H1 (cell line): ENCODE data around the gene FAM83F. TPM values are rescaled to one million over a fixed set of nuclear protein-coding genes. Genes with fewer than 3 reads are reported as not detected.

Experiments
- CTCF ChIA-PET: fragments of 300-600 bp; sonication (Branson Sonifier 250); formaldehyde crosslinking; loops from one replicate; lab custom pipeline; 2021; ENCODE audit not compliant: partially characterized antibody; lab: Charles Lee
- POLR2A ChIA-PET: fragments of 300-600 bp; sonication (Branson Sonifier 250); formaldehyde crosslinking; loops from one replicate; lab custom pipeline; 2021; ENCODE audit warnings: inconsistent platforms; ENCODE audit not compliant: partially characterized antibody; lab: Charles Lee
- DNase-seq, 2 experiments: peaks; one replicate each; pipeline versions ENCODE4 v3.0.0 to v3.0.0-alpha.2; 2010 to 2022; ENCODE audit warnings: low spot score in 2 of 2, low read depth in 1 of 2, mixed read lengths in 1 of 2
- FAIRE-seq: peaks from 2 replicates; lab custom pipeline; 2011; peaks lifted over from hg19 to GRCh38; lab: Jason Lieb, UNC
- H2AFZ ChIP-seq: 2 replicates; pipeline ENCODE4 v1.8.1; 2012; ENCODE audit warnings: low read length, inconsistent platforms
- H2AK5ac ChIP-seq: 2 replicates; pipeline ENCODE4 v1.6.1; 2013; ENCODE audit warnings: low read depth, low read length
- H2BK120ac ChIP-seq: replicated peaks from 2 replicates; pipeline ENCODE3; 2013; ENCODE audit warnings: low read depth, low read length, inconsistent platforms
- H2BK12ac ChIP-seq: 2 replicates; pipeline ENCODE4 v1.6.1; 2013; ENCODE audit warnings: low read depth, low read length
- H2BK15ac ChIP-seq: 2 replicates; pipeline ENCODE4 v1.6.1; 2013; ENCODE audit warnings: low read length
- H2BK20ac ChIP-seq: 2 replicates; pipeline ENCODE4 v1.6.1; 2013; ENCODE audit warnings: low read length
- H2BK5ac ChIP-seq: 2 replicates; pipeline ENCODE4 v1.6.1; 2013; ENCODE audit warnings: low read depth, low read length
- H3K14ac ChIP-seq: 2 replicates; pipeline ENCODE4 v1.6.1; 2013; ENCODE audit warnings: inconsistent platforms; ENCODE audit not compliant: insufficient read length
- H3K18ac ChIP-seq: 2 replicates; pipeline ENCODE4 v1.6.1; 2013; ENCODE audit warnings: low read length; ENCODE audit errors: extremely low read depth
- H3K23ac ChIP-seq: 2 replicates; pipeline ENCODE4 v1.6.1; 2013; ENCODE audit warnings: inconsistent platforms; ENCODE audit not compliant: insufficient read length
- H3K23me2 ChIP-seq: 2 replicates; pipeline ENCODE4 v1.6.1; 2013; ENCODE audit warnings: low read depth, low read length
- H3K27ac ChIP-seq: 2 replicates; pipeline ENCODE4 v1.6.1; 2011; ENCODE audit warnings: low read depth, low read length, inconsistent platforms
- H3K27me3 ChIP-seq, 4 experiments: replicated peaks in 1 of 4; 1 replicate in 1 of 4; 2 replicates in 3 of 4; pipeline versions ENCODE4 v1.6.1 to v1.8.1; 2011 to 2013; ENCODE audit warnings: low read length in 3 of 4, mild to moderate bottlenecking in 3 of 4, inconsistent platforms in 2 of 4, mixed read lengths in 2 of 4, moderate library complexity in 1 of 4; ENCODE audit not compliant: control insufficient read depth in 3 of 4, insufficient read depth in 3 of 4; ENCODE audit errors: extremely low read depth in 1 of 4
- H3K36me3 ChIP-seq, 4 experiments: 2 replicates each; pipeline versions ENCODE4 v1.6.1 to v1.8.1; 2011 to 2013; ENCODE audit warnings: mild to moderate bottlenecking in 4 of 4, low read length in 3 of 4, moderate library complexity in 2 of 4, control low read depth in 1 of 4, inconsistent platforms in 1 of 4; ENCODE audit not compliant: insufficient read depth in 4 of 4, control insufficient read depth in 2 of 4
- H3K4ac ChIP-seq: replicated peaks from 2 replicates; pipeline ENCODE3; 2013; ENCODE audit warnings: low read length, low read depth, mixed read lengths, inconsistent platforms; ENCODE audit not compliant: insufficient read length
- H3K4me1 ChIP-seq, 4 experiments: replicated peaks in 1 of 4; 1 replicate in 1 of 4; 2 replicates in 3 of 4; pipeline versions ENCODE4 v1.6.1 to v1.8.1; 2011 to 2013; ENCODE audit warnings: low read length in 3 of 4, inconsistent platforms in 2 of 4, mixed read lengths in 1 of 4; ENCODE audit not compliant: insufficient read depth in 4 of 4, control insufficient read depth in 3 of 4
- H3K4me2 ChIP-seq, 2 experiments: 2 replicates each; pipeline versions ENCODE4 v1.6.1 to v1.8.1; 2011 to 2013; ENCODE audit warnings: low read depth in 2 of 2, low read length in 2 of 2, control low read depth in 1 of 2, inconsistent platforms in 1 of 2, mild to moderate bottlenecking in 1 of 2; ENCODE audit not compliant: insufficient read depth in 1 of 2
- H3K4me3 ChIP-seq, 4 experiments: fragments of 200-600, 300-600 bp in 1 of 4; sonication (generic), shearing (Covaris generic), sonication (Bioruptor Twin) in 1 of 4; 2 replicates each; pipeline versions ENCODE4 v1.5.1 to v1.8.1; 2011 to 2016; ENCODE audit warnings: low read length in 4 of 4, low read depth in 3 of 4, control low read depth in 2 of 4, inconsistent platforms in 2 of 4, mild to moderate bottlenecking in 2 of 4, mixed read lengths in 1 of 4, moderate library complexity in 1 of 4; ENCODE audit not compliant: insufficient read depth in 2 of 4; ENCODE audit errors: extremely low read depth in 1 of 4
- H3K56ac ChIP-seq: replicated peaks from 2 replicates; pipeline ENCODE3; 2013; ENCODE audit warnings: low read depth, mild to moderate bottlenecking, mixed read lengths, low read length, inconsistent platforms; ENCODE audit not compliant: insufficient read length
- H3K79me1 ChIP-seq: 2 replicates; pipeline ENCODE4 v1.6.1; 2013; ENCODE audit warnings: low read depth, low read length, control low read depth
- H3K79me2 ChIP-seq, 2 experiments: 2 replicates each; pipeline versions ENCODE4 v1.6.1 to v1.8.1; 2012 to 2013; ENCODE audit warnings: low read length in 2 of 2, mild to moderate bottlenecking in 2 of 2, inconsistent platforms in 1 of 2; ENCODE audit not compliant: insufficient read depth in 2 of 2, control insufficient read depth in 1 of 2
- H3K9ac ChIP-seq, 4 experiments: replicated peaks in 1 of 4; 1 replicate in 1 of 4; 2 replicates in 3 of 4; pipeline versions ENCODE4 v1.6.1 to v1.8.1; 2011 to 2013; ENCODE audit warnings: low read depth in 3 of 4, low read length in 3 of 4, control low read depth in 2 of 4, mild to moderate bottlenecking in 2 of 4, moderate library complexity in 2 of 4, inconsistent platforms in 1 of 4; ENCODE audit errors: extremely low read depth in 1 of 4
- H3K9me3 ChIP-seq, 2 experiments: 2 replicates each; pipeline versions ENCODE4 v1.6.1 to v1.8.1; 2012 to 2013; ENCODE audit warnings: mild to moderate bottlenecking in 2 of 2, moderate library complexity in 2 of 2, control low read depth in 1 of 2, inconsistent platforms in 1 of 2, low read depth in 1 of 2, low read length in 1 of 2, mixed read lengths in 1 of 2; ENCODE audit not compliant: insufficient read depth in 2 of 2
- H4K20me1 ChIP-seq, 2 experiments: replicated peaks in 1 of 2; 2 replicates each; pipeline versions ENCODE3 to v1.8.1; 2011 to 2013; ENCODE audit warnings: inconsistent platforms in 2 of 2, low read length in 2 of 2, mild to moderate bottlenecking in 1 of 2; ENCODE audit not compliant: insufficient read depth in 2 of 2, control insufficient read depth in 1 of 2
- H4K5ac ChIP-seq: 2 replicates; pipeline ENCODE4 v1.6.1; 2013; ENCODE audit warnings: low read length, low read depth, mixed read lengths, inconsistent platforms; ENCODE audit not compliant: insufficient read length
- H4K8ac ChIP-seq: 2 replicates; pipeline ENCODE4 v1.8.0; 2013; ENCODE audit warnings: mild to moderate bottlenecking, moderate library complexity, low read length, inconsistent platforms; ENCODE audit not compliant: insufficient read depth; ENCODE audit errors: extremely low read depth
- H4K91ac ChIP-seq: replicated peaks from 2 replicates; pipeline ENCODE3; 2013; ENCODE audit warnings: low read length, mixed read lengths, inconsistent platforms; ENCODE audit not compliant: insufficient read length
- BCL11A ChIP-seq, 2 experiments: IDR thresholded peaks; one replicate each; pipeline ENCODE4 v1.6.1; 2011; ENCODE audit warnings: low read depth in 2 of 2, low read length in 2 of 2, mild to moderate bottlenecking in 2 of 2
- CBX8 ChIP-seq: fragments of 300-800, 300-1000 bp; sonication (generic); IDR thresholded peaks from 2 replicates; pipeline ENCODE4 v1.7.1; 2016; ENCODE audit warnings: low read depth, low read length, borderline replicate concordance
- FOSL1 ChIP-seq: IDR thresholded peaks from 2 replicates; pipeline ENCODE4 v1.6.1; 2011; ENCODE audit warnings: mild to moderate bottlenecking, low read depth, low read length, moderate library complexity; ENCODE audit not compliant: insufficient read depth
- GABPA ChIP-seq: IDR thresholded peaks from 2 replicates; pipeline ENCODE4 v1.6.1; 2011; ENCODE audit warnings: mild to moderate bottlenecking, low read length, moderate library complexity, borderline replicate concordance; ENCODE audit not compliant: insufficient read depth
- GTF2F1 ChIP-seq: IDR thresholded peaks from 2 replicates; pipeline ENCODE4 v1.6.1; 2012; ENCODE audit warnings: low read depth, low read length, improper control_type of control experiment, borderline replicate concordance
- MAX ChIP-seq: IDR thresholded peaks from 2 replicates; pipeline ENCODE4 v1.6.1; 2012; ENCODE audit warnings: inconsistent platforms
- SIN3A ChIP-seq, 2 experiments: IDR thresholded peaks in 1 of 2; conservative IDR thresholded peaks in 1 of 2; 2 replicates each; pipeline ENCODE4 v1.6.1; 2011 to 2012; ENCODE audit warnings: low read length in 2 of 2, improper control_type of control experiment in 1 of 2, low read depth in 1 of 2, mild to moderate bottlenecking in 1 of 2
- TAF7 ChIP-seq: optimal IDR thresholded peaks from 2 replicates; pipeline ENCODE3; 2011; ENCODE audit warnings: low read depth, mild to moderate bottlenecking, inconsistent platforms, low read length, moderate library complexity, borderline replicate concordance
- TBP ChIP-seq: IDR thresholded peaks from 2 replicates; pipeline ENCODE4 v1.6.1; 2011; ENCODE audit warnings: low read depth, low read length, improper control_type of control experiment
- USF2 ChIP-seq: IDR thresholded peaks from 2 replicates; pipeline ENCODE4 v1.6.1; 2011; ENCODE audit warnings: low read length, improper control_type of control experiment
- YY1 ChIP-seq: IDR thresholded peaks from 2 replicates; pipeline ENCODE4 v1.6.1; 2011; ENCODE audit warnings: low read depth, mild to moderate bottlenecking, low read length
- ZNF274 ChIP-seq: IDR thresholded peaks from 2 replicates; pipeline ENCODE4 v1.7.0; 2012; ENCODE audit warnings: low read length, borderline replicate concordance; ENCODE audit errors: extremely low read depth
- WGBS, 2 experiments: shearing (Covaris generic) in 1 of 2; methylation state at CpG; one replicate each; pipeline versions ENCODE4 v1.1.6 to v1.1.7; 2013 to 2015; ENCODE audit warnings: low lambda C conversion rate in 2 of 2, mixed read lengths in 2 of 2, inconsistent platforms in 1 of 2, low coverage in 1 of 2, missing lambda C conversion rate in 1 of 2; ENCODE audit not compliant: insufficient replicate concordance in 2 of 2, insufficient coverage in 1 of 2, insufficient read length in 1 of 2; ENCODE audit errors: extremely low coverage in 1 of 2, missing lambda C conversion rate in 1 of 2; 5-methylcytosine and 5-hydroxymethylcytosine counted together
- polyA plus RNA-seq, 7 experiments: library from polyadenylated mRNA; depleted of rRNA in 3 of 7; stranded (reverse) in 5 of 7; unstranded in 2 of 7; fragments of >200 nt in 5 of 7; fragments of 200-250 nt in 2 of 7; gene quantifications; 1 replicate in 5 of 7; 2 replicates in 1 of 7; 4 replicates in 1 of 7; pipeline versions ENCODE4 v1.2.1 to v1.2.3, GENCODE V29; 2011 to 2013; ENCODE audit warnings: missing spikeins in 2 of 7, mixed read lengths in 2 of 7
- total RNA-seq: library from RNA; stranded (reverse); fragmentation: NEBNext Ultra II Directional; extraction: Animal tissue kit (Norgen Biotek cat#: 25700); gene quantifications from 2 replicates; pipeline ENCODE4 v1.2.1, GENCODE V29; 2021

FAM83F gene
- total and polyA plus RNA-seq, 2 of the 8 experiments (the other 6 are each of a cell fraction or from before 2014, with no cell fraction given), result 8.6 to 18.9 TPM

GRCh38 chr22:40058265-40058664, 63.5 kb downstream of the FAM83F start:
- no peak overlapping the region for H3K56ac ChIP-seq
- H3K4me1 ChIP-seq, result peaks cover 5 to 24% (median 10%) of the 10 kb centered on the region in 4 experiments
- TF ChIP-seq CBX8, result no peak
- no peak for TF ChIP-seq GTF2F1
- no peak for TF ChIP-seq TBP
- TF ChIP-seq TAF7, result no peak
- no peak for TF ChIP-seq SIN3A (conservative IDR thresholded peaks at IDR 0.05 in 1 of 2, IDR thresholded peaks at IDR 0.05 in 1 of 2; ENCODE audit: low read depth in 1 of 2, low read length in 2 of 2)
- TF ChIP-seq ZNF274, result no peak
- TF ChIP-seq USF2, result no peak
- TF ChIP-seq GABPA, result no peak
- no peak for TF ChIP-seq BCL11A (IDR thresholded peaks at IDR 0.05; ENCODE audit: low read depth in 2 of 2, low read length in 2 of 2)
- no peak for TF ChIP-seq FOSL1
- TF ChIP-seq YY1, result no peak
- no peak for TF ChIP-seq MAX
- H2BK12ac ChIP-seq, result no peak overlapping the region
- no peak overlapping the region for H3K9ac ChIP-seq
- no peak overlapping the region for H2BK20ac ChIP-seq
- 87% methylated on average over 5 of the region's 5 CpGs; no CpG with 5 or more reads in 1 of the 2 experiments for WGBS, 2 experiments
- H2BK120ac ChIP-seq, result no peak overlapping the region
- no peak overlapping the region for H4K91ac ChIP-seq
- FAIRE-seq (no peak), DNase-seq (no peak)
- H3K27me3 ChIP-seq, result no peaks in the 10 kb centered on the region
- H3K23me2 ChIP-seq, result no peaks in the 10 kb centered on the region
- no peak overlapping the region for H3K4me3 ChIP-seq
- H3K79me2 ChIP-seq, result peaks cover 0 to 55% of the 10 kb centered on the region in 2 experiments; a peak in 2 of 4 replicates
- H3K9me3 ChIP-seq, result no peaks in the 10 kb centered on the region
- H3K36me3 ChIP-seq, result no peaks in the 10 kb centered on the region
- no peak overlapping the region for H2AFZ ChIP-seq
- no peaks in the 10 kb centered on the region for H3K79me1 ChIP-seq
- H3K14ac ChIP-seq, result no peak overlapping the region
- no peak overlapping the region for H4K8ac ChIP-seq
- 0 out of 4 replicates have a peak overlapping the region, but pooled peaks of 1 of the 2 experiments have one; percentile 16 for H3K4me2 ChIP-seq
- no peak overlapping the region for H3K23ac ChIP-seq
- POLR2A ChIA-PET, result interaction anchor here (0.7 kb wide), 1 partner anchor 13 kb away, joined by 3 read pairs; no protein-coding TSS in a partner anchor
- H2BK15ac ChIP-seq, result no peak overlapping the region
- no peak overlapping the region for H2AK5ac ChIP-seq
- H3K18ac ChIP-seq, result no peak overlapping the region
- 0 out of 2 replicates have a peak overlapping the region, but pooled peaks have one; percentile 3 for H2BK5ac ChIP-seq
- H4K20me1 ChIP-seq, result peaks cover 3 to 5% of the 10 kb centered on the region in 2 experiments
- CTCF ChIA-PET, result interaction anchor here (1.1 kb wide), 1 partner anchor 9 kb away, joined by 5 read pairs; no protein-coding TSS in a partner anchor
- no peak overlapping the region for H3K27ac ChIP-seq
- no peak overlapping the region for H3K4ac ChIP-seq
- no peak overlapping the region for H4K5ac ChIP-seq
